ENCODE results near the gene IL17RE. TPM values are rescaled to one million over a fixed set of nuclear protein-coding genes. Genes with fewer than 3 reads are reported as not detected.

The IL17RE gene
- total RNA-seq, 2 experiments from 2014 or later, result 1.2 to 1.7 TPM

- peaks cover 6% of the 10 kb centered on the region for H3K27me3 Mint-ChIP-seq
- no peak overlapping the region for H3K27ac Mint-ChIP-seq
- no peak overlapping the region for H3K4me3 Mint-ChIP-seq
- ChIA-PET POLR2A (interaction anchor here (0.7 to 2.5 kb wide), 6 partner anchors 18 to 507 kb away, joined by 3 to 9 read pairs (median 4); partner anchors contain the start of gene EMC3), CTCF (interaction anchor here (1.1 to 7.0 kb wide), 3 partner anchors 20 to 34 kb away, joined by 3 to 46 read pairs (median 6); partner anchors contain the start of genes CRELD1 and JAGN1)
- TF ChIP-seq CTCF (IDR thresholded peaks at IDR 0.05), result no peak
- DNase-seq (no peak), ATAC-seq (no peak)
- H3K36me3 Mint-ChIP-seq (ENCODE audit: low read depth), result no peaks in the 10 kb centered on the region
- H3K4me1 Mint-ChIP-seq (ENCODE audit: low read depth), result peaks cover 24% of the 10 kb centered on the region
- no peaks in the 10 kb centered on the region for H3K9me3 Mint-ChIP-seq
- intact Hi-C loops (cut with micrococcal nuclease), result no loop called here
Measured at GRCh38 chr3:9911863-9912262, 9.2 kb downstream of the IL17RE start.

GRCh38 chr3:9912294-9912935 is 9.8 kb downstream of the IL17RE start:
- Mint-ChIP-seq H3K36me3 (ENCODE audit: low read depth) (no peaks in the 10 kb centered on the region), H3K27ac (no peak overlapping the region), H3K4me1 (ENCODE audit: low read depth) (peaks cover 25% of the 10 kb centered on the region), H3K4me3 (no peak overlapping the region), H3K9me3 (no peaks in the 10 kb centered on the region), H3K27me3 (peaks cover 6% of the 10 kb centered on the region)
- CTCF ChIA-PET, result interaction anchor here (1.1 to 7.0 kb wide), 3 partner anchors 20 to 34 kb away, joined by 3 to 46 read pairs (median 6); partner anchors contain the start of genes CRELD1 and JAGN1
- TF ChIP-seq CTCF (IDR thresholded peaks at IDR 0.05), result no peak
- intact Hi-C loops (cut with micrococcal nuclease), result no loop called here
- DNase-seq (peak; percentile 49), ATAC-seq (no peak)
- POLR2A ChIA-PET, result interaction anchor here (0.7 to 2.5 kb wide), 5 partner anchors 19 to 507 kb away, joined by 3 to 9 read pairs (median 5); no protein-coding TSS in a partner anchor

- no peak overlapping the region for H3K27ac Mint-ChIP-seq
- ChIA-PET POLR2A (interaction anchor here (1.4 kb wide), 1 partner anchor 19 kb away, joined by 7 read pairs; no protein-coding TSS in a partner anchor), CTCF (interaction anchor here (0.9 to 7.0 kb wide), 6 partner anchors 9 to 68 kb away, joined by 3 to 46 read pairs (median 3); partner anchors contain the start of genes CRELD1 and IL17RE)
- intact Hi-C loops (cut with micrococcal nuclease), result no loop called here
- ATAC-seq (no peak), DNase-seq (no peak)
- TF ChIP-seq CTCF (IDR thresholded peaks at IDR 0.05), result no peak
- H3K4me3 Mint-ChIP-seq, result no peak overlapping the region
- no peaks in the 10 kb centered on the region for H3K9me3 Mint-ChIP-seq
- H3K4me1 Mint-ChIP-seq (ENCODE audit: low read depth), result peaks cover 25% of the 10 kb centered on the region
- H3K36me3 Mint-ChIP-seq (ENCODE audit: low read depth), result no peaks in the 10 kb centered on the region
- peaks cover 6% of the 10 kb centered on the region for H3K27me3 Mint-ChIP-seq
Measured at GRCh38 chr3:9913601-9914000, 11.0 kb downstream of the IL17RE start.

GRCh38 chr3:9914011-9914410 is 11.4 kb downstream of the IL17RE start:
- ChIA-PET CTCF (interaction anchor here (0.9 to 7.0 kb wide), 6 partner anchors 9 to 68 kb away, joined by 3 to 46 read pairs (median 3); partner anchors contain the start of genes CRELD1 and IL17RE), POLR2A (interaction anchor here (0.8 to 1.4 kb wide), 2 partner anchors 19 to 23 kb away, joined by 3 to 7 read pairs; no protein-coding TSS in a partner anchor)
- intact Hi-C loops (cut with micrococcal nuclease), result no loop called here
- Mint-ChIP-seq H3K27me3 (peaks cover 6% of the 10 kb centered on the region), H3K4me3 (no peak overlapping the region), H3K27ac (no peak overlapping the region), H3K4me1 (ENCODE audit: low read depth) (peaks cover 25% of the 10 kb centered on the region), H3K9me3 (no peaks in the 10 kb centered on the region), H3K36me3 (ENCODE audit: low read depth) (no peaks in the 10 kb centered on the region)
- no peak for DNase-seq
- no peak for TF ChIP-seq CTCF (IDR thresholded peaks at IDR 0.05)
- ATAC-seq, result no peak

All from activated CD8-positive, alpha-beta T cell treated with anti-CD3 and anti-CD28 coated beads for 36 hours (primary cell).